Stimulated activated CD8-positive, alpha-beta memory T cell treated with anti-CD3 and anti-CD28 coated beads, Interleukin-12 subunit alpha, Interleukin-12 subunit beta, amount 100 ng/mL, for 4 hours (primary cell): Measurements from ENCODE around the gene TNNI3K.

Experiments used
- DNase-seq: peaks from one replicate; pipeline ENCODE4 v3.0.0-alpha.2; 2020; ENCODE audit warnings: low read depth

Gene TNNI3K

DNA sequence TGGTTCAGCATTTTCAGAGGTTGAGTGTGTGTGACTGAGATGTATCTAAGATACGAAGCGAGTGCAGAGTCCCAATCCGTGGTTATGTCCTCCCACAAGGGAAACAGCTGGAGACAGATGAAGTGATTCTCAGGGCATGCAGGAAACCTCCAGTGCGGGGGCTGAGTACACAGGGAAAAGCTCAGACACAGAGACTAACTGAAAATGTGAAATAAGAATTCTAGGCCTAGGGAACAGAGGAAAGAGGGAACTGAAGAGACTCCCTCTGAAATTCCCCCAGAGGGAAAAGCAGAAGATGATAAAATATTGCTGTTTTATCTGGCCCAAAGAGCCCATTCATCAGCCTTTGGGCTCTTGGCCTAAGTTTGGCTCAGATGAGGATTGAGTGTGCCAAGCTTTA, 160.4 kb downstream of the TNNI3K start:
- no peak for DNase-seq

DNA sequence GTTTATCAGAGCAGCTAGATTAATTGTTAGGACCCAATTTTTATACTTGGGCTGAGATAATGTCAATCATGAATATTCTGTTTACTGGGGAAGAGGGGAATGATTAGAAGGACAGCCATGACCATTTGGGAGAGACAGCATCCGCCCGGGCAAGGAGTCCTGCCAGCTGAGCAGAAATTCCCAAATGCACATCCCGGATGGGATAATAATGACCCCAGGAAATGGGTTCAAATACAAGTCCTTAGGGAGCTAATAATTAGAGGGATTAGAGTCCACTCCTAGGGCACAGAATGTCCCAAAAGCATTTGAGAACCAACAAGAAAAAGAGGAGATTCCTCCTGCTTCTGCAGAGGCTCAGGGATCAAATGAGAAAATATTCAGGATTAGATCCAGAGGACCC, 161.3 kb downstream of the TNNI3K start:
- DNase-seq: no peak

DNA sequence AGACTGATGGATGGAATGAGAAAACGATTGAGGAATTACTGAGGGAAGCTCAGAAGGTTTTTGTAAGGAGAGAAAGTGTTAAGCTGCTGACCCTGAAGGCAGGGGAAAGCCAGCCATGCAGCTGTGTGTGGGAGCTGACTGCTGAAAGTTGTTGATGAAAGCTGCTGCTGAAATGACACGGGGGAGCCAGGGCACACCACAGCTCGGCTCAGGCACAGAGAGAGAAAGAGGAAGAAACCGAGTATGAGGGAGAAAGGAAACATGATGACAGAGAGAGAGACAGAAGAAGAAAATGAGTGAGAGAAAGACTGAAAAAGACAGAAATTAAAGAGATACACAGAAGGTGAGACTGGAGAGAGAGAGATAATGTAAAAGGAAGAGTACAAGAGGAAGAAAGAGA, 161.7 kb downstream of the TNNI3K start:
- DNase-seq: no peak

DNA sequence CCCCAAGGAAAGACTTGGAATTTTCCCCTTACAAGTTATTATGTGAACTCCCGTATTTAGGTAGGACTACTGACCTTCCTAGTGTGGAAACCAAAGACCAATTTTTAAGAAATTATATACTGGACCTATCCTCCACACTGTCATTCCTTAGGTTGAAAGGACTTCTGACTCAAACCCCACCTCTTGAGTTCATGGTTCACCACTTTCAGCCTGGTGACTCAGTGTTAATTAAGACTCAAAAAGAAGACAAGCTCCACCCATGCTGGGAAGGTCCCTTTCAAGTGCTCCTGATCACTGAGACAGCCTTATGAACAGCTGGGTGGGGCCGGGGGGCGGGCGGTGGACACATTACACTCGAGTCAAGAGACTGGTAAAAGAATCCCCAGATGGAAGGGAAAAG, 164.1 kb downstream of the TNNI3K start:
- no peak for DNase-seq

DNA sequence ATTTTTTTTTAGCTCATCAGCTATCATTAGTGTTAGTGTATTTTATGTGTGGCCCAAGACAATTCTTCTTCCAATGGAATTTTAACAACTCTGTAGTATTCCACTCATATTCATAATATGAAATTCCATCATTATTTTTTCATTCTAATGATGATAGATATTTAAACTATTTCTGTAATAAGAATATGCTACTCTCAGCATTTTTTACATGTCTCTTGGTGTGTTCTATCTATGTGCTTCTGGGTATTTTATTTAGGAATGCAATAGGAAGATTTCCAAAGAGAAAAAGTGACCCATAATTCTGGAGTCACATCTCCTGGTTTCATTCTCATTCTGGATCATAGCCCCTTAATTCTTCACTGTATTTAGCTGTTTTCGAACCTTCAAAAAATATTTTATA, 167.7 kb downstream of the TNNI3K start:
- DNase-seq: no peak

DNA sequence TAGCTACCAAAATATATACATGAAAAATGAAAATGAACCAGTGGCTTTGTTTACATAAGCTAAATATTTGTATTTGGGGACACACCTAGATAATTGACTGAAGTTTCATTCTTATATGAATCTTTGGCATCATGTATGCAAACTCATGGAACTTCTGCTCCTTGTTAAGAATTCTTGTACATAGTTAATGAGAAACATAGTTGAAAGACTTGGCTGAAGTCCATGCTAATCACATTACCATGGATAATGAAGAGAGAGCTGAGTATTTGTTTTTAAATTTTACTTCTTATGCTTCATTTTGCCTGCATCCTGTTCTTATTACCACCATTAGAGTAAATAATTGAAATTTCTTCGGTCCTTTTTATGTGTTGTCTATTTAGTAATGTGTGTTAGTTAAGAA, 168.4 kb downstream of the TNNI3K start:
- no peak for DNase-seq

DNA sequence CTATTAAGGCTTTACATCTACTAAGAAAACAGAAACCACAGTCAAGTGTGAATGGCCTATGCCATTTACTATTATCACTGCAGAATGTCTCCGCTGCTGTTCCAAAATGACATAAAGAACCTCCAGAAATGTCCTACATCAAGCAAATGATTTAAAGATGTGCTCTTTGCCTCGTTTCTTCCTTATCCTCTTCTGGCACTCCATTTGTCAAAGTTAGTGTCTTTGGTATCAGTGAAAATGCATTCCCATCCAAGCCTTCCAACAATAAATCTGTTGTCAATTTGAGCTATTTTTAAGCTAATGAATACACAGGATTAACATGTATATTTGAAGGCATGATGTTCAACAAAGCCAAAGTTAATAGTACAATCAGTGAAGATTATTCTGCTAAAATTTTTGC, 171.6 kb downstream of the TNNI3K start:
- no peak for DNase-seq

DNA sequence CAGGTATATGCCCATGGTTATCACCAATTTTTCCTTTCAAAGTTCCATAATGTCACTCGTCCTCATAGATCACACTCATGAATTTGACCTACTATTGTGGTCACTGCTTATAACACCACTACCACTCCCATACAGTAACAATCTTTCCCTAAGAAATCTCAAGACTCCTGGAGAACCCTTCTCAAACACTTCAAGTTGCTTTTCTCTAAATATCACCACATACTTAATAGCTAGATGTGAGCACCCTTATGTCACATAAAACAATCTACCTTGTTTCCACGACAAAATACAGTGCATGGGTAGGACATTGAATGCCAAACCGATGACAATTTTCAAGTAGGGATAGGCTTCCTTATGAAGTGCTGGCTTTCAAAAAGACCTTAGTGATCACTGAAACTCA, 172.7 kb downstream of the TNNI3K start:
- no peak for DNase-seq

DNA sequence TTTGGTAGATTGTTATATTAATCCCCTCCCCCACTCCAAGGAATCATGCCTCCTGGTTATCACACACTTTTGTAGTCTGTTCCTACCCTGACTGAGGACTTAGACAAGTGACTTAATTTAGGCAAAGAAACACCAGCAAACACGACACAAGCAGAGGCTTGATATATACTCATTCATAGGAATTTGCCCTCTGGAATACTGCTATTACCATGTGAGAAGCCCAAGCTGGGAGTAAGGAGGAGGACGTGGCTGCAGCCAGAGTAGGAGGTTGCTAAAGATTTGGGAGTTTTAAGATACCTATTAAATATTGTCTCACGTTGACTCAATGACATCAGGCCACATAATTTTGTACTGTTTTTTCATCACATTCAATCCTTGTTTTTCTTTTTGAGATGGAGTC, 177.1 kb downstream of the TNNI3K start:
- DNase-seq: no peak

DNA sequence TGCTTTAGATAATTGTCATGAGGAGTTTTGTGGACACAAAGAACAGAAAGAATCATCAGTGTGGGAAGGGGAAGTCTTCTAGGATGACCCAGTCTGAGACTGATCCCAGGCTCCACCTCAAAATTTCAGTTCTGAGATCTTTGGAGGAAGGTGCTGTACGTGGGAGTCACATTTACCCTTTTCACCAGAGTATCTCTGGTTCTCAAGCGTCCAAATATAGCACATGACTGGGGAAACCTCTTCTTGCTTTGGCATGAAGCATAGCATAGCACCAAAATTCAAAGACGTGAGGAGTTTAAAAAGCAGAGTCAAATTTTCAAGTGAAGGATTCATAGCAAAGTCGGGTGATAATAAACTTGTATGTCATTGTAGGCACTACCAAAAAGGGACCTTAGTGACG, 180.7 kb downstream of the TNNI3K start:
- DNase-seq: no peak

DNA sequence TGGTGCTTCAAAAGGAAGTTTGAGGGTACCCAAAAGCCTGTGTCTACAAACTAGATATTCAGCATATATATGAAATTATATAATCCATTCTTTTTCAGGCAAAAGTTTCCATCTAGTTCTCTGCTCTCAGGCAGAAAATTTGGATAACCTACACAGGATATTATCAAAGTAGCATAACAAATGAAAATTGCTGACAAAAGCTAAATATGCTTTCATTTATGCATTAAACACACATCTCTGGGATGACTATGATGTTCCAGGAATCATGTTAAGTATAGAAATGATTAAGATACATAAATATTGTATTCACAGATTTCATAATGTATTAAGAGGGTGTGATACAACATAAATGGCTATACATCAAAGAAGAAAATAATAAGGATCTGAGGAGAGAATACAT, 184.4 kb downstream of the TNNI3K start:
- no peak for DNase-seq

DNA sequence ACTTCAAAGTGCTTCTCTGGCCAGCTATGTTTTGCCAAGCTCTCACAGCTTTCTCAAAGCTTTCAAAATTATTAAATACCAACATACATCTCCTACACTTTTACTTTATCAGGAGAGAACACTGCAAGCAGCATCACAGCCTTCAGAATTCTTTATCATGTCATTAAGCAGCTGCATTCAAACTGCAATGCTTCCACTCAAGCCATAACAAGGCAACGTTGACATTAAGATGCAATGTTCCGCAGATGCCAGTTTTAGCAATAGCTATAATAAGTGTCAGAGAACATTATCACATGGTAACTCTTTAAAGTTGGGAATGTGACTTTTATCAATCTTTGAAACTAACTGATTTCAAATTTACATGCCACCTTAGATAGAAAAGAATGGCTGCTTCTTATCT, 185.3 kb downstream of the TNNI3K start:
- no peak for DNase-seq

DNA sequence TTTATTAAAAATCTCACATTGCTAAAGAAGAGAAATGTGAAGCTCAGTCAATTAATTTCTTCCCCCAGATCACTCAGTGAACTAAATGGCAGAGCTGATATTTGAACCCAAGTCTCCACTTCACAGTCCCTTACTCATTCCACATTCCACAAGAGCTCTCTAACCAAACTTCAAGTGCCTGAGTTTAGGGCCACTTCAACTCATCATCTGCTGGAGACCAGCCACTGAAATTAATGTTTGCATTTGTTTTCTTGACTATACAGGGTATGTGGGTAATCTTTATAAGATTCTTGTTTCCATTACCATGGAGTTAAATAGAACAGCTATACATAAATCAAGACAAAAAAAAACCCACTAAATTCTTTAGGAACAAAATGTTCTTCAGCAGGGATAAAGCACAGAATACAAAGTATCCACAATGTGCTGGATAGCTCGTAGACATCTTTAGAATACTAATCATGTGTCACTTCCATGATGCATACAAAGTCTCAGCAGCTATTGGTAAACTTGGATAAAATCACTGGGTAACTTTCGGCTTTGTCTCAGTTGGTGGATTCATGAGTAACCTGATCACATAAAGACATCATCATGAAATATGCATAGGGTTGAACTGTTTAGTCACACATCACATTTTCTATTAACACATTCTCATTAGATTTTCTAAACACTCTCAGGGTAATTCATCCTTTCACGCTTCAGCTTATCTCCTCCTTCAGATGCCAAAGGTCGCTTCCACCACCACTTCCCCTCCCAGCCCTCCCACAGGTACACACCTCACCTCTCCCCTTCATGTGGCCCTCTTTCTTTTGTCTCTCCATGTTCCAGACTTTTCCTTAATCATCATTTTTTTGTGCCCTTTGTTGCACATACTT, 187.5 kb downstream of the TNNI3K start:
- no peak for DNase-seq

DNA sequence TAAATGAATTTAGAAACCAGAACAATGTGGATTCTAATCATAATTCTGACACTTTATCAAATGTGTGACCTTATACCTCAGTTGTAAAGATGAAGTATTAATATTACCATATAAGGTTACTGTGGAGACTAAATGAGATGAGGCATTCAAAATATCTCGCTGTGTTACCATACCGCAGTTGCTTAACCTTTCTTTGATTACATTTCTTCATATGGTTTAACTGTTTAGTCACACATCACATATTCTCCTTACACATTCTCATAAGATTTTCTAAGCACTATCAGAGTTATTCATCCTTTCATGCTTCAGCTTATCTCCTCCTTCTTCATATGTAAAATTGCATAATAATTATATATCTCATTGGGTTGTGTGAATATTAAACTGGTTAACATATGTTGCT, 188.3 kb downstream of the TNNI3K start:
- DNase-seq: no peak

DNA sequence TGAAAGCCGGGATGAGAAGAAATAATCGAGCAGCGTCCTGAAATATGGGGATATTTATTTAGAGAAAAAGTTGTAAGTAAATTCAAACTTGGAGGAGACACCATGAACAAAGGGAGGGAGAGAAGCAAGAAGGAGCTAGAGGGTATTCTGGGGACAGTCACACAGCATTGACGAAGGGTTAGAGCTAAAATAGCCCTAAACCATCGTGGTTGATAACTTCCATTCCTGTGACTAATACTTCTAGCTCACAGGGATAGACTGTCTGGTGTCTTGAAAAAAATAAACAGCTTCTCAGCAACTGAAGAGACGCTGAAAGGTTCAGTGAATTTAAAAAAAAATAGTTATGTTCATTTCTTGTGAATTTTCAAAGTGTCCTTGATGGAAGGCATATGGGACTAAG, 190.5 kb downstream of the TNNI3K start:
- no peak for DNase-seq

DNA sequence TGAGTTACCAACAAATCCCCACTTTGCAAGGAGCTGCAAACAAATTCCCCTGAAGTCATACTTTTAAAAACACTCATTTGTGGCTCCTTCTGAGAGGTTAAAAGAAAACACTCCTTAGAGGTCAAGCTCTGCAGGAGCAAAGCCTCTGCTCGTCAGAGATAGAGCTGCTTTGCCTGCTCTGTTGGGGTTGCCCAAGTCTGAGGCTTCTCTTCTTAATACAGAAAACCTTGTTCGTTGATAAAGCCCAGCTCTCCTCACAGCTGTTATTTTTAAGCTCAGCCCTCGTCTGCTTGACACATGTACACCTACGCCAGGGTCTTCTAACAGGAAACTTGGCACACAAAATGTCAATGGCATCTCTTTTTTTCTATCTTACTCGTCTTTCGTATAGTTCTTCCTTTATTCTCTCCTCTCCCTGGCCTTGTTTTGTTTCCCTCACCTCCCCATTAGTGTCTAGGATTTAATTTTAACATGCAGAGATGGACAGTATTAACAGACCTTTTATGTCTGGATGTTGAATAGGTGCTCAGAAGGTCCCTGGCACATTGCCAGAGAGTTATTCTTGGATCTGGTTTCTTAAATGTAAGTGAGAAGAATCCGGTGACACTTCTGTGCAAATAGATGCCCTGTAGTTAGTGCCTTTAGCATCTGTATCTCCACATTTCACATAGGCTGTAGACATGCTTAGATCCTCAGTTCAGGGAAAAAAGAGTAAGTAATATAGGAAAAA, 191.2 kb downstream of the TNNI3K start:
- DNase-seq: no peak

DNA sequence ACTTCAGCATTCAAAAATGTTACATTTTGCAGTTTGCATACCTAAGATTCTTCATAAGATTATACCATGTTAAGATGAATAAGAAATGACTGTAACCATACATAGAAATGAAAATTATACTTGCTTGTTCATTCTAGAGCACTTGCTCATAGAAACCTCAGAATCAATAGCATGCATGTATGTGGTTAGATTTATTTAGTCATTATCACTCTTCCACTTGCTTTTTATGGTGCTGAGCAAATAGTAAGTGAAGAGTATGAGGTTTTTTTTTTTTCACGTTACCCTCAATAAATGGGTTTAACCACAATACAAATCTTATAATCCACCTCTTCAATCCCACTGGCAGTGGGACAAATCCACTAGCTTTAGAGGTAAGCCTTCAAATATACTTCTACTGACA, 192.5 kb downstream of the TNNI3K start:
- no peak for DNase-seq

DNA sequence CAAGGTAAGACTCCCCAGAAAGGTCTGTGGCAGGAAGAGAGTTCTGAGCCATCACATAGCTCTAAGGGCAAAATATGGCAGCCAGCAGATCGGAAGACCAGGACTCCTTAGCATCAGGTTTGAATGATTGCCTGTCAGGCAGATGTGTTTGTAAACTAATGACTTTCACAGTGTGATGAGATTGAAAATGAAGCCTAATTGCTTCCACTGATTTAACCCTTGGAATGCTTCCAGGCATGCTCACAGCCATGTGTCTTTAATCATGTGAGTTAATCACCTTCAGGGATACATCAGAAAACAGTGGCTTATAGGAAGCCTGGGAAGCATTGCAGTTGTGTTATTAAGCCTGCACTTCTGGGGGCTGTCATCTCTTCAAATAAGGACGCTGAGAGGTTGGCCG, 194.4 kb downstream of the TNNI3K start:
- no peak for DNase-seq

DNA sequence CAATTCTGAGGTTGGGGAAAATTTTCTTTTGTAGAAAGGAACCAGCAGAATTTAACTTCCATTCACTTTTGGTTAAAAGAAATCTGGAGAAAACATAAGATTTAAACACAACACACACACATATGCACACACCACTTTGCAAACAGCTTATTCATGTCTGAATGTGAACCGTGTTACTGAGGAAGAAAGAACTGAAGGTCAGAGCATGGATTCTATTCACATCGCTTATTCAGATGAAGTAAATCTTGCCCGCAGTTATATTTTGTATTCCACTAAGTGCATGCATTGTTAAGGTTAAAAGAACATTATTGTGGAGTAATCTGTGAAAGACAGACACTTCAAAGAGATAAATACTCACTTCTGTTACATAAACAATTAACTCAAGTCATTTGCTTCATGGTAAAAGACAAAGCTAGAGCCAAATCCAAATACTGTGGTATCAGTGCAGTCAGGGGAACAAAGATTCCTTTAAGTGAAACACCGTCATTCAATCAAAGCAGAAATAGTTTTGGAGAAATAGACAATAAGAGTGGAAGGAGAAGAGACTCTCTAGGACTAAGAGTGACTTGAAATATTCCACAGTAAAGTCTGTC, 195.3 kb downstream of the TNNI3K start:
- DNase-seq: no peak

DNA sequence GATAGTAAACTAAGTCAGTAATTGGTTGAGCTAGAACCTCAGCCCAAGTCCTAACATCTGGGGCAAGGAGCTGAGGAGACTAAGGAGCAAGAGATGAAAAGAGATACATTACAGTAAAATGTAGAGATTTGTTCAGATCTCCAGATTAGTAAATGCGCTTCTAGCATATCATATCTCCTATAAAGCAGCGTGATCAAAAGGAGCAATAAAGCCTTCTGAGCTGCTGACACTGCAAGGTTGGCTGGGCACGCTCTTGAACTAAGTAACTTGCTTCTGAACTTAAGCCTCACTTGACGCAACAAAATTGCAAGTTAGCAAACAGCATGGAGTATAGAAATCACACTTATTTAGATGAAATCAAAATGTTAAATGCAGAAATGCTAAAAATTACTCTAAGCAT, 196.3 kb downstream of the TNNI3K start:
- no peak for DNase-seq

DNA sequence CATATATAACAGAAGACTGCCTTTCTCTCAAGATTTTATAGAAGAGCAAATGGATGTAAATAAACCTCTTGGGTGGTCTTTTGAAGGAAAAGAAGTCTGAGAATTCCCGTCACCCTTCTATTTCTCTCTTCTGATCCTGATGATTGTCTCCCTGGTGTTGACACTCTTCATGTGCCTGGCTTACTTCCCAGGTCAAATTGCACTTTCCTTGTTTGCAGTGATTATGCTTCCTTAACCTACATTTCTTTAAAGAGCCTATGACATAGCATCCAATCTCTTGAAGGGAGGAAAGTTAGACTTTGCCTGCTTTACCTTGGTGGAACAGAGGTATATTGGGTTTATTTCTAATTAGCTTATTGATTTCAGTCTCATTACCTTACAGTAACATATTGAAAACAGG, 197.1 kb downstream of the TNNI3K start:
- DNase-seq: no peak

DNA sequence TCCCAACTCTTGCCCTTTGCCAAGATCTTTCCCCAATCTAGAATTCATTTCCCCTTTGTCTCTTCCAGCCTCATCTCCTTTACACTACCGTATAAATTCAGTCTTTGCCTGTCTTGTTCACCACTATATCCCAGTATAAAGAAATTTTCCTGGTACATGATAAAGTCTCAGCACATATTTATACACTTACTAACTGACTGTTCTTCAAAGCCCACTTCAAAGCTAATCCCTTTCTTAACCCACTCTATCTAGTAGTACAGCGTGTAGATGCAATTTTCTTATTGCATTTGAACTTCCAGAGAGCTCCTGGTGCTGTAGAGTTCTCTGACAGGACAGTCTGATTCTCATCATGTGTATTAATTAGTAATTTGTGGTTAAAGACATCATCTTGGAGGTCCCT, 199.1 kb downstream of the TNNI3K start:
- DNase-seq: no peak

DNA sequence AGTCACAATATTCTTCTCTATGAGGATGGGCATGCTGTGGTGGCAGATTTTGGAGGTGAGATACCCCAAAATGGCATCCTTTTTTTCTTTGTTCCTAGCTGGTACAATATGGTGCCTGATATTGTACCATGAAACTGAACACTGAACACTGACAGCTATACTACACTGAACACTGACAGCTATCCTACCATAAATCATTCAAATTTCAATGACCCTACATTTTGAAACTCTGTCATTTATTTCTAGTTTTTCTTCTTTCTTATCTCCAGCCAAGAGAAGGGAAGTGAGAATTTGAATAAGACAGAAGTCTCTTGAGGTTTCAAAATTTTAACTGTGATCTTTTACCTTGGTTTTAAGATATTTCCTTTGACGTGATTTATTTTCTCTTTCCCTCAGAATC, 200.9 kb downstream of the TNNI3K start:
- no peak for DNase-seq
